Keratinocyte (primary cell): ENCODE results near the gene MDH1. TPM values are rescaled to one million over a fixed set of nuclear protein-coding genes. Genes with fewer than 3 reads are reported as not detected.

Source experiments
- DNase-seq: peaks from one replicate; pipeline ENCODE4 v3.0.0-alpha.2; 2011; ENCODE audit warnings: low read depth, missing footprints, low spot score
- FAIRE-seq: peaks from 2 replicates; lab custom pipeline; 2011; peaks lifted over from hg19 to GRCh38; lab: Jason Lieb, UNC
- H2AFZ ChIP-seq: 2 replicates; pipeline ENCODE4 v1.6.0; 2012; ENCODE audit warnings: low read length, control low read depth, inconsistent platforms; ENCODE audit not compliant: control insufficient read depth
- H3K27ac ChIP-seq: 2 replicates; pipeline ENCODE4 v1.5.1; 2011; ENCODE audit warnings: low read length; ENCODE audit not compliant: control insufficient read depth, insufficient read depth
- H3K27me3 ChIP-seq: 3 replicates; pipeline ENCODE4 v1.6.0; 2011; ENCODE audit warnings: low read length; ENCODE audit not compliant: control insufficient read depth, insufficient read depth; ENCODE audit errors: extremely low read depth
- H3K36me3 ChIP-seq, 2 experiments: 2 replicates in 1 of 2; 3 replicates in 1 of 2; pipeline ENCODE4 v1.5.1; 2011; ENCODE audit warnings: low read length in 2 of 2, mild to moderate bottlenecking in 1 of 2; ENCODE audit not compliant: control insufficient read depth in 2 of 2, insufficient read depth in 2 of 2; ENCODE audit errors: extremely low read depth in 1 of 2
- H3K4me1 ChIP-seq: 3 replicates; pipeline ENCODE4 v1.5.1; 2011; ENCODE audit warnings: low read length; ENCODE audit not compliant: control insufficient read depth, insufficient read depth; ENCODE audit errors: extremely low read depth
- H3K4me2 ChIP-seq: 3 replicates; pipeline ENCODE4 v1.6.0; 2011; ENCODE audit warnings: low read depth, low read length; ENCODE audit not compliant: control insufficient read depth, insufficient read depth; ENCODE audit errors: extremely low read depth
- H3K4me3 ChIP-seq, 3 experiments: fragments of 200-600 bp in 1 of 3; sonication (generic) in 1 of 3; 2 replicates in 2 of 3; 3 replicates in 1 of 3; pipeline ENCODE4 v1.5.1; 2011 to 2016; ENCODE audit warnings: low read length in 3 of 3, mild to moderate bottlenecking in 3 of 3, control low read depth in 2 of 3, inconsistent platforms in 1 of 3, low read depth in 1 of 3, mixed read lengths in 1 of 3, mixed run types in 1 of 3, moderate library complexity in 1 of 3; ENCODE audit not compliant: control insufficient read depth in 2 of 3, insufficient read depth in 2 of 3; ENCODE audit errors: extremely low read depth in 1 of 3
- H3K79me2 ChIP-seq: 2 replicates; pipeline ENCODE4 v1.6.0; 2012; ENCODE audit warnings: low read length; ENCODE audit not compliant: control insufficient read depth, insufficient read depth
- H3K9ac ChIP-seq: 3 replicates; pipeline ENCODE4 v1.6.0; 2011; ENCODE audit warnings: low read length; ENCODE audit not compliant: control insufficient read depth, insufficient read depth; ENCODE audit errors: extremely low read depth
- H3K9me1 ChIP-seq: 3 replicates; pipeline ENCODE4 v1.6.0; 2011; ENCODE audit warnings: low read length; ENCODE audit not compliant: control insufficient read depth, insufficient read depth; ENCODE audit errors: extremely low read depth
- H3K9me3 ChIP-seq: 2 replicates; pipeline ENCODE4 v1.5.1; 2012; ENCODE audit warnings: low read depth, low read length; ENCODE audit not compliant: control insufficient read depth
- H4K20me1 ChIP-seq: 3 replicates; pipeline ENCODE4 v1.6.0; 2011; ENCODE audit warnings: low read length; ENCODE audit not compliant: control insufficient read depth, insufficient read depth; ENCODE audit errors: extremely low read depth
- CTCF ChIP-seq, 3 experiments: IDR thresholded peaks in 1 of 3; conservative IDR thresholded peaks in 1 of 3; optimal IDR thresholded peaks in 1 of 3; 2 replicates in 2 of 3; 3 replicates in 1 of 3; pipeline versions ENCODE3 to v1.5.1; 2011; ENCODE audit warnings: low read length in 3 of 3, mild to moderate bottlenecking in 3 of 3, moderate library complexity in 2 of 3, control low read depth in 1 of 3, inconsistent platforms in 1 of 3; ENCODE audit not compliant: insufficient read depth in 2 of 3; ENCODE audit errors: extremely low read depth in 1 of 3
- EZH2 ChIP-seq: IDR thresholded peaks from one replicate; pipeline ENCODE4 v1.6.1; 2012; ENCODE audit warnings: inconsistent platforms, mild to moderate bottlenecking, low read length, moderate library complexity
- dilution Hi-C: fragments of 300-500 bp; cut with MboI; formaldehyde crosslinking; loops from one replicate; pipeline ENCODE4 v1.7.0; 2020; ENCODE audit warnings: low sequenced_read_pairs; ENCODE audit not compliant: extremely low pct_ligation_motif_present
- polyA plus RNA-seq, 5 experiments: library from polyadenylated mRNA; depleted of rRNA in 3 of 5; stranded (reverse) in 3 of 5; stranded (forward) in 1 of 5; unstranded in 1 of 5; fragments of >200 nt; gene quantifications; 1 replicate in 1 of 5; 2 replicates in 3 of 5; 3 replicates in 1 of 5; pipeline versions ENCODE4 v1.2.1 to v1.2.3, GENCODE V29; 2011 to 2012; ENCODE audit warnings: missing spikeins in 2 of 5, low read depth in 1 of 5, low replicate concordance in 1 of 5

MDH1 gene
- polyA plus RNA-seq, 1 donor (not counting 4 experiments of a cell fraction or from before 2014, with no cell fraction given): 320 TPM

DNA sequence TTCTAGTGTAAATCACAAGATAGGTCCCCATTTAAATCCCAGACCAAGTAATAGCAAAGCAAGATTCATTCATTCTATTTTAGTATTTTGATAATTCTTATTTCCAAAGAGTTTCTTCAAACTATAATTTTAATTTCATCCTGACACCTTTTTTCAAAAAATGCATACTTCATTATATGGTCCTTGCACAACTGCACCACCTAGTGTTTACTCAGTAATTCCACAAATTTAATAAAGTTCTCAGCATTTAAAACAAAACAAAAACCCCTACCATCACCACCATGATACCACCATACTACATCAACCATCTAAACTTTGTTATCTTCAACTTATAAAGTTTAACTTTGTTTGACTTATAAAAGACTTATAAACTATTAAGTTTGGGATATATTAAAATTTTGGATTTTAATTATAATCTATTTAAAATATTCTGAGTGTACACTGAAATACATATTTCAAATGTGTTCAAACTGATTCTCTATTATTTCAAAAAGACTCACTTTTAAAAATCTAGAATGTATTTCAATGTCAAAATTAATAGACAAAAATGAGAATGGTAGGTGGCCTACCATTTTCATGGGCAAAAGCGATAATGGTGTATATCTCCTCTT is 44.6 kb upstream of the MDH1 start:
- H3K9ac ChIP-seq: no peak overlapping the region
- no peak overlapping the region for H3K27ac ChIP-seq
- peaks cover 7% of the 10 kb centered on the region for H3K4me1 ChIP-seq
- dilution Hi-C loops: no loop called here
- no peaks in the 10 kb centered on the region for H3K27me3 ChIP-seq
- H3K9me1 ChIP-seq: no peaks in the 10 kb centered on the region
- H3K79me2 ChIP-seq: no peaks in the 10 kb centered on the region
- no peaks in the 10 kb centered on the region for H3K9me3 ChIP-seq
- H3K4me3 ChIP-seq: no peak overlapping the region
- DNase-seq: no peak
- no peaks in the 10 kb centered on the region for H3K36me3 ChIP-seq
- no peak for FAIRE-seq
- H3K4me2 ChIP-seq: no peak overlapping the region
- peak in 2 of 3 experiments; percentile 32 to 44 for TF ChIP-seq CTCF (optimal IDR thresholded peaks at IDR 0.05 in 1 of 3, IDR thresholded peaks at IDR 0.05 in 1 of 3, conservative IDR thresholded peaks at IDR 0.05 in 1 of 3; ENCODE audit: extremely low read depth in 1 of 3, insufficient read depth in 2 of 3, low read length in 3 of 3)
- TF ChIP-seq EZH2: no peak
- H2AFZ ChIP-seq: no peak overlapping the region
- H4K20me1 ChIP-seq: no peaks in the 10 kb centered on the region

DNA sequence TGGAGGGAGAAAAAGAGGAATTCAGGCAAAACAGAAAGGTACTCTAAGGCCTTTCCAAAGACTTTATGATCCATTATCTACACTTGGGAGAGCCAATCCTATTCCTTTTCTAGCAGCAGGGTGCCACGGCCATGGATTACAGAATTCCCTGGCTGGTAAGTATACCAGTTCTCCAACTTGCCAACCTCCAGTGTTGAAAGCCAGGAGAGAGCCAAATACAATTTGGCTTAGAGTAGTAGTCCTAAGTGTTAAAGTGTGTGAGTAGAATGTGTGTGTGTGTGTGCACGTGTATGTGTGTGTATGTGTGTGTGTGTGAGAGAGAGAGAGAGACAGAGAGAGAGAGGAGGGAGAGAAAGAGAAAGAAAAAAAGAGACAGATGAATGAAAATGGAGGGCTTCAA is 43.7 kb upstream of the MDH1 start:
- no peak overlapping the region for H3K27ac ChIP-seq
- H3K9me3 ChIP-seq: no peaks in the 10 kb centered on the region
- H2AFZ ChIP-seq: no peak overlapping the region
- no peak overlapping the region for H3K4me2 ChIP-seq
- H3K9me1 ChIP-seq: no peaks in the 10 kb centered on the region
- dilution Hi-C loops: no loop called here
- H3K9ac ChIP-seq: no peak overlapping the region
- H4K20me1 ChIP-seq: no peaks in the 10 kb centered on the region
- DNase-seq: no peak
- no peaks in the 10 kb centered on the region for H3K79me2 ChIP-seq
- H3K27me3 ChIP-seq: no peaks in the 10 kb centered on the region
- no peak for FAIRE-seq
- TF ChIP-seq CTCF (optimal IDR thresholded peaks at IDR 0.05 in 1 of 3, IDR thresholded peaks at IDR 0.05 in 1 of 3, conservative IDR thresholded peaks at IDR 0.05 in 1 of 3; ENCODE audit: extremely low read depth in 1 of 3, insufficient read depth in 2 of 3, low read length in 3 of 3) (no peak), EZH2 (no peak)
- H3K4me3 ChIP-seq: no peak overlapping the region
- no peaks in the 10 kb centered on the region for H3K4me1 ChIP-seq
- no peaks in the 10 kb centered on the region for H3K36me3 ChIP-seq
